SU-DHL-6 (cell line): ENCODE results near the gene FBF1.

ENCODE experiments used
- H2AFZ ChIP-seq: fragments of 200-600 bp; sonication (generic); 2 replicates; pipeline ENCODE4 v1.6.1; 2014; ENCODE audit warnings: low read depth, mild to moderate bottlenecking, moderate library complexity, mixed read lengths, antibody characterized with exemption, low read length; ENCODE audit not compliant: severe bottlenecking
- H3F3A ChIP-seq: fragments of 200-600 bp; shearing (Covaris generic); 2 replicates; pipeline ENCODE4 v1.6.0; 2016; ENCODE audit warnings: antibody characterized with exemption, mild to moderate bottlenecking; ENCODE audit not compliant: insufficient read depth
- H3K27ac ChIP-seq: fragments of 200-600 bp; sonication (generic); 2 replicates; pipeline ENCODE4 v1.5.1; 2016; ENCODE audit warnings: low read depth, mild to moderate bottlenecking, low read length, moderate library complexity, mixed read lengths
- H3K27me3 ChIP-seq: fragments of 200-600 bp; sonication (generic), shearing (Covaris generic); 2 replicates; pipeline ENCODE4 v1.6.0; 2014; ENCODE audit warnings: mild to moderate bottlenecking, low read length
- H3K36me3 ChIP-seq: fragments of 200-600 bp; sonication (generic); 2 replicates; pipeline ENCODE4 v1.6.1; 2014; ENCODE audit warnings: mild to moderate bottlenecking, low read length, mixed read lengths
- H3K4me2 ChIP-seq: fragments of 300-600, 200-600 bp; shearing (Covaris generic), sonication (generic); 2 replicates; pipeline ENCODE4 v1.6.0; 2014; ENCODE audit warnings: low read length, low read depth, mild to moderate bottlenecking; ENCODE audit not compliant: poor library complexity, severe bottlenecking
- H3K4me3 ChIP-seq: fragments of 200-600 bp; sonication (generic); 2 replicates; pipeline ENCODE4 v1.5.1; 2014; ENCODE audit warnings: antibody characterized with exemption, low read length, mild to moderate bottlenecking, mixed read lengths; ENCODE audit not compliant: insufficient read depth, poor library complexity, severe bottlenecking
- H3K79me2 ChIP-seq: fragments of 200-600 bp; sonication (generic); 2 replicates; pipeline ENCODE4 v1.6.1; 2014; ENCODE audit warnings: mild to moderate bottlenecking, low read length, moderate library complexity; ENCODE audit not compliant: insufficient read depth
- H3K9ac ChIP-seq: fragments of 200-600 bp; sonication (generic); 2 replicates; pipeline ENCODE4 v1.7.0; 2014; ENCODE audit warnings: mild to moderate bottlenecking, low read length
- H3K9me2 ChIP-seq: fragments of 200-600 bp; sonication (generic); replicated peaks from 2 replicates; pipeline ENCODE4 v1.6.1; 2014; ENCODE audit warnings: low read length; ENCODE audit not compliant: insufficient read depth
- H3K9me3 ChIP-seq: fragments of 200-600 bp; sonication (generic); 2 replicates; pipeline ENCODE4 v1.6.1; 2014; ENCODE audit warnings: low read length, mixed read lengths; ENCODE audit not compliant: insufficient read depth
- H4K20me1 ChIP-seq: fragments of 200-600 bp; sonication (generic); 2 replicates; pipeline ENCODE4 v1.6.1; 2014; ENCODE audit warnings: low read depth, mild to moderate bottlenecking, antibody characterized with exemption, low read length, moderate library complexity, mixed read lengths
- EZH2phosphoT487 ChIP-seq: fragments of 200-600 bp; sonication (generic), shearing (Covaris generic); conservative IDR thresholded peaks from 2 replicates; pipeline ENCODE4 v1.6.1; 2018; ENCODE audit warnings: mild to moderate bottlenecking, antibody characterized with exemption, low read length, moderate library complexity, mixed read lengths
- TF ChIP-seq, protein P1 (sequence below): fragments of 200-600 bp; sonication (generic); IDR thresholded peaks from one replicate; pipeline ENCODE4 v1.5.1; 2017; ENCODE audit warnings: antibody characterized with exemption, mild to moderate bottlenecking, low read length, moderate library complexity; ENCODE audit not compliant: insufficient read depth, poor library complexity, severe bottlenecking

The FBF1 gene

DNA sequence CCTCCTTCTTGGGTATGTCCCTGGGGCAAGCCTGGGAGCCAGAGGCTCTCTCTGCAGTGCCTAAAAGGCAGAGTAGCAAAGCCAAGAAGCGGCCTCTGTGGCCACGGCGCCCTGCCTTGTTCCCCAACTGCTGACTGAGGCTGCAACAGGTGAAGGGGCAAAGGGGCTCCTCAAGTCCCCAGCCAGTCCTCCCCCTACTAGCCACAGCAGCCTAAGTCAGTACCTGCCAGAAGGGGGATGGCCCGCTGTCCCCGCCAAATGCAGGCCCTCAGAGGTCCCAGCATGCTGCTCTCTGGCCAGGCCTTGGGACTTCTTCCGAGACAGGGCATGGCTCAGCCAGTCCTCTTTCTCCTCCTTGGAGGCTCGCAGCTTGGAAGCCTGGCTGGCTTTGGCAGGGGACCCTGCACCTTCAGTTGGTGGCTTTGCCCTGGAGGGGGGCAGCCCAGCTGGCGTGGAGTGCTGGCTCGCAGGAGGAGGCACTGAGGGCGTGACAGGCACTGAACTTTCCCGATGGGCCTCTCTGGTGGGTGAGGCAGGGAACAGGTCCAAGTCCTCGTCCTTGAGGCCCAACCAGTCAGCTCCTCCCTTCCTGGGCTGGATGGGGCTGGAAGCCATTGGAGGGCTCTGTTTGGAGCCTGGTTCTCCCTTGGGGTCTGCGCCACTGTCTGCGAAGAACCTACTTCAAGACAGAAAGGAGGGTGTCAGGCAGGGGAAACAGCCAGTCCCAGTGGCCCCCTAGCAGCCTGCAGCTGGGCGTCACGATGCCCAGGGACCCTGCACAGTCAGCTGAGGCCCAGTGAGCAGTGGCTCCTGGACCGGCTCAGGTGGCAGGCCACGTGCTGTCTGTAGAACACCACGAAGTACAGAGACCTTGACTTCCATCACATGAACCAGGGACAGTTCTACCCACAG lies 17.6 kb downstream of the FBF1 start:
- Histone ChIP-seq H3K9me3 (no peaks in the 10 kb centered on the region), H2AFZ (no peak overlapping the region), H3K79me2 (no peaks in the 10 kb centered on the region), H3K36me3 (no peaks in the 10 kb centered on the region), H3K9ac (no peak overlapping the region), H4K20me1 (no peaks in the 10 kb centered on the region), H3K4me3 (no peak overlapping the region), H3K27ac (no peak overlapping the region), H3F3A (no peaks in the 10 kb centered on the region), H3K9me2 (no peaks in the 10 kb centered on the region), H3K4me2 (no peak overlapping the region), H3K27me3 (no peaks in the 10 kb centered on the region)
- no peak for TF ChIP-seq EZH2phosphoT487
- TF ChIP-seq, protein P1, sequence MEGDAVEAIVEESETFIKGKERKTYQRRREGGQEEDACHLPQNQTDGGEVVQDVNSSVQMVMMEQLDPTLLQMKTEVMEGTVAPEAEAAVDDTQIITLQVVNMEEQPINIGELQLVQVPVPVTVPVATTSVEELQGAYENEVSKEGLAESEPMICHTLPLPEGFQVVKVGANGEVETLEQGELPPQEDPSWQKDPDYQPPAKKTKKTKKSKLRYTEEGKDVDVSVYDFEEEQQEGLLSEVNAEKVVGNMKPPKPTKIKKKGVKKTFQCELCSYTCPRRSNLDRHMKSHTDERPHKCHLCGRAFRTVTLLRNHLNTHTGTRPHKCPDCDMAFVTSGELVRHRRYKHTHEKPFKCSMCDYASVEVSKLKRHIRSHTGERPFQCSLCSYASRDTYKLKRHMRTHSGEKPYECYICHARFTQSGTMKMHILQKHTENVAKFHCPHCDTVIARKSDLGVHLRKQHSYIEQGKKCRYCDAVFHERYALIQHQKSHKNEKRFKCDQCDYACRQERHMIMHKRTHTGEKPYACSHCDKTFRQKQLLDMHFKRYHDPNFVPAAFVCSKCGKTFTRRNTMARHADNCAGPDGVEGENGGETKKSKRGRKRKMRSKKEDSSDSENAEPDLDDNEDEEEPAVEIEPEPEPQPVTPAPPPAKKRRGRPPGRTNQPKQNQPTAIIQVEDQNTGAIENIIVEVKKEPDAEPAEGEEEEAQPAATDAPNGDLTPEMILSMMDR = no peak

DNA sequence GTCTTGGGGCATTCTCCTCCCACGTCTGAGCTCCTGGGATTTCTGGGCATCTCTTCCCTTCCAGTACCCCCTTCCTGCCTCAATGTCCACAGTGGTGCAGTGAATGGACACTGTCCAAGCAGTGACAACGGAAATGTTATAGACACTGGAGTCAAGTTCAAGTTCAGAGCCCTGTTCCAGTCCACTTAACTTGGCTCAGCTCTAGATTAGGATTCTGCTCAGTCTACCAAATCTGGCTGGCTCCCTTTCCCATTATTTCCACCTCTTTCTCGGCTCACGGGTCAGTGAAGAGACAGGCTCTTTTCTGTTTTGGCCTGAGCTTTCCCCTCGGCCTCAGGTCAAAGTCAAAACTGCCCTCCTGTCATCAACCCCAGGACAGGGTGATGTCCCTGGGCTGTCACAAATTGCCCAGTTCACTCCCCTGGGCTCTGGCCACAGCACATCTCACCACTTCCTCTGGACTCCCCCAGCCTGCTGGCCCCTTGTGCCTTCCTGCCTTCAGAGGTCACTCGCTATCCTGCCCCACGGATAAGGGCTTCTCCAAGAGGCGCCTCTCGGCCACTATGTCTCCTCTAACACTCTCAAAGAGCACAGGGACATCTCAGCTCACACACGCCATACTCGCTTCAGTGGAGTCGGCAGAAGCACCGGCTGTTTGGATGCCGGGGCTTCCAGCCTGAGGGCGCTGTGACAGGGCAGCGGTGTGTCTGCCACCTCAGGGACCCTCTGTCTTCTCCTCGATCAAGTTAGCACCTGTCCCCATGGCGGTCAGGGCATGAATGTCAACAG lies 18.5 kb downstream of the FBF1 start:
- H2AFZ ChIP-seq = no peak overlapping the region
- no peak overlapping the region for H3K27ac ChIP-seq
- H3K4me3 ChIP-seq = no peak overlapping the region
- no peaks in the 10 kb centered on the region for H3K79me2 ChIP-seq
- no peak overlapping the region for H3K4me2 ChIP-seq
- no peaks in the 10 kb centered on the region for H3K36me3 ChIP-seq
- H4K20me1 ChIP-seq = no peaks in the 10 kb centered on the region
- H3K27me3 ChIP-seq = no peaks in the 10 kb centered on the region
- H3K9ac ChIP-seq = no peak overlapping the region
- H3K9me3 ChIP-seq = no peaks in the 10 kb centered on the region
- no peaks in the 10 kb centered on the region for H3K9me2 ChIP-seq
- H3F3A ChIP-seq = no peaks in the 10 kb centered on the region
- TF ChIP-seq EZH2phosphoT487 = no peak
- TF ChIP-seq, protein P1 = no peak

DNA sequence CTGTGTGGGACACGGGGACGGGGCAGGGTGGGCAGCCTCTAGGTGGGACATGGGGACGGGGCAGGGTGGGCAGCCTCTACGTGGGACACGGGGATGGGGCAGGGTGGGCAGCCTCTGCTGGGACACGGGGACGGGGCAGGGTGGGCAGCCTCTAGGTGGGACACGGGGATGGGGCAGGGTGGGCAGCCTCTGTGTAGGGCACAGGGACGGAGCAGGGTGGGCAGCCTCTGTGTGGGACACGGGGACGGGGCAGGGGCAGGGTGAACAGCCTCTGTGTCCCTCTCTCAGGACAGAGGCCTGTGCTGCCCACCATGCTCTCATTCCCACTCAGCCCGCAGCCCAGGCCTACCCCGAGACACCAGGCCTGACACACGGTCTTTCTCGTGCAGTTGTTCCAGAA lies 19.2 kb downstream of the FBF1 start:
- no peak for TF ChIP-seq EZH2phosphoT487
- TF ChIP-seq, protein P1 = no peak
- no peaks in the 10 kb centered on the region for H3K9me3 ChIP-seq
- no peaks in the 10 kb centered on the region for H3K79me2 ChIP-seq
- no peaks in the 10 kb centered on the region for H3F3A ChIP-seq
- no peak overlapping the region for H2AFZ ChIP-seq
- H3K36me3 ChIP-seq = no peaks in the 10 kb centered on the region
- H3K27ac ChIP-seq = no peak overlapping the region
- no peaks in the 10 kb centered on the region for H3K9me2 ChIP-seq
- H3K27me3 ChIP-seq = no peaks in the 10 kb centered on the region
- H3K4me2 ChIP-seq = no peak overlapping the region
- H4K20me1 ChIP-seq = no peaks in the 10 kb centered on the region
- H3K4me3 ChIP-seq = no peak overlapping the region
- H3K9ac ChIP-seq = no peak overlapping the region
